HG02885 (cell line): ENCODE data around the gene RPLP1.
A peak's percentile ranks its signal among the peaks of the same experiment; 100 is the strongest.
"Not testable (repeated sequence)": the region's sequence is repeated elsewhere in the genome, so short reads cannot be mapped to it uniquely, and the experiment has no call there.

ENCODE experiments used
- ATAC-seq: cut with Tn5 transposase; IDR thresholded peaks from one replicate; pipeline ENCODE4 v1.9.1; 2021; ENCODE audit warnings: mild to moderate bottlenecking; ENCODE audit not compliant: unreplicated experiment, poor library complexity

RPLP1 gene

GRCh38 chr15:69435985-69436384 is 16.6 kb upstream of the RPLP1 start:
- no peak for ATAC-seq

DNA sequence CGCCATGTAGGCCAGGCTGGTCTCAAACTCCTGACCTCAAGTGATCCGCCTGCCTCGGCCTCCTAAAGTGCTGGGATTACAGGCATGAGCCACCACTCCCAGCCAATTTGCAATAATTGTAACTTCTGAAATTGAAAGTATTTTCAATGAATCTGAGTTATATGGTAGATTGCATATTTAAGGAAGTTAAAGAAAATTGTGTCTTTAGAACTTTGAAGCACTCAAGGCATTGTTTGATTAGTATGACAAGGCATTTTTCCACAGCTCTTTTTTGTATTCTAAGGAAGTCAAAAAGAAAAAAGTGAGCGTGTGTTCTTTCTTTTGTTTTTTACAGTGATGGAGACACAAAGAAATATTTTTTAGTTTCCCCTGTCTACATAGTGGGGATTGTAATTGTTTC is 15.7 kb upstream of the RPLP1 start:
- ATAC-seq, result no peak

DNA sequence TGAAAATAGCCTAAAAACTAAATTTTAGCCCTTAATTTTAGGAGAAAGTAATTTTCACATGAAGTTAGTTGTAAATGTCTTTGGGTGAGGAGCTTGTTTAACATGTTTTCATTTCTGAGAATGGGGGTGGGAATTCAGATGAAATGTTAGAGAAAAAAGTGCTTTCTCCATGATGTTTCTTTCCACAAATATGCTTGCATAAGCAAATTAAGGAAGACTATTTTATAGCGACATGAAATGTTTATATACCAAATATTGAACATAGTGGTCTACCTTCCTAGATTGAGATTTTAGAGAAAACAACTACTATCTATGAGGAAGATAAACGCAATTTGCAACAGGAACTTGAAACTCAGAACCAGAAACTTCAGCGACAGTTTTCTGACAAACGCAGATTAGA is 13.0 kb upstream of the RPLP1 start:
- no peak for ATAC-seq

DNA sequence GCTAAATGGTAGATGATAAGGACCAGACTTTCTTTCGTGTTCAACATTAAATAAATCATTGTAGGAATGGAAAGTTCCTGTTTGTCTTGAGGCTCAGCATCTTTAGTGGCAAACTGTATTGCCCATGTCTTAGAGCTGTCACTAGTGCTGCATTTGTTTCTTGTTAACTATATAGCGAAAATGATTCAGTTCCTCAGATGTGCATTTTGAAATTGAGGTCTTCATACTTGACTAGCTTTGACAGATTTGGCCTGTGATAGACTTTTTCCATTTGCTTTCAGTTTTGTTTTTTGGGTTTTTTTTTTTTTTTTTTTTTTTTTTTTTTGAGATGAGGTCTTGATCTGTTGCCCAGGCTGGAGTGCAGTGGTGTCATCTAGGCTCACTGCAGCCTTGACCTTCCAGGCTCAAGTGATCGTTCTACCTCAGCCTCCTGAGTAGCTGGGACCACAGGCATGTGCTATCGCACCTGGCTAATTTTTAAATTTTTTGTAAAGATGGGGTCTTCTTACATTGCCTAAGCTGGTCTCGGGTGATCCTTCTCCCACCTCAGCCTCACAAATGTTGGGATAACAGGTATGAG is 9.5 kb upstream of the RPLP1 start:
- ATAC-seq, result no peak

- ATAC-seq, result peak; percentile 56
Observed at GRCh38 chr15:69444686-69445085, 7.9 kb upstream of the RPLP1 start.

- ATAC-seq, result no peak
Observed at GRCh38 chr15:69446953-69447352, 5.7 kb upstream of the RPLP1 start.

GRCh38 chr15:69450221-69450620 is 2.4 kb upstream of the RPLP1 start:
- ATAC-seq, result not testable (repeated sequence)

DNA sequence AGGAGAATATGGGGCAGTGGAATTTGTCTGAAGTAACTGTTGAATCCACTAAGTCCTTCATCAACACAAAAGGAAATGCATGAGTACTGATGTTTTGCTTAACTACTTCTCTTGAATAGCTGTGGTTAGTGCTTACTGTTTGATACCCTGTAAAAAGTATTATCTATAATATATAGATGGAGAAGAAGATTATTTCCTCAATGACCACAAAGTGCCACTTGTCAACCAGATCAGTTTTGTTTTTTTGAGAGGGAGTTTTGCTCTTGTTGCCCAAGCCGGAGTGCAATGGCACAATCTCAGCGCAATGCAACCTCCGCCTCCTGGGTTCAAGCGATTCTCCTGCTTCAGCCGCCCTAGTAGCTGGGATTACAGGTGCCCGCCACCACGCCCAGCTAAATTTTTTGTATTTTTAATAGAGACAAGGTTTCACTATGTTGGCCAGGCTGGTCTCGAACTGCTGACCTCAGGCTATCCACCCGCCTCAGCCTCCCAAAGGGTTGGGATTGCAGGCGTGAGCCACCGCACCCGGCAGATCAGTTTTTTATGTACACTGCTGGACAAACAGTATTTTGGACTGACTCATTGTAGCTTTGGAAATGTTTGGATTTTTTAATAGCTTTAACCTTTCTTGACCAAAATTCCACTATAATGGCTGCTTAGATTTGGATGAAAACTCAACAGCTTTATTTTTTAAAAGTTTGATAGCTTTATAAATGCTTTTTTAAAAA is 1.5 kb upstream of the RPLP1 start:
- ATAC-seq, result no peak

- peak; percentile 34 for ATAC-seq
Observed at GRCh38 chr15:69451951-69452691, 497 bp upstream of the RPLP1 start.

- ATAC-seq, result no peak
Observed at GRCh38 chr15:69454953-69455352, 2.3 kb downstream of the RPLP1 start.

- no peak for ATAC-seq
Observed at GRCh38 chr15:69456208-69457166, 3.9 kb downstream of the RPLP1 start.

GRCh38 chr15:69457304-69458280 is 5.0 kb downstream of the RPLP1 start:
- ATAC-seq, result no peak

GRCh38 chr15:69459066-69459465 is 6.4 kb downstream of the RPLP1 start:
- ATAC-seq, result no peak

- no peak for ATAC-seq
Observed at GRCh38 chr15:69460481-69460880, 7.9 kb downstream of the RPLP1 start.

DNA sequence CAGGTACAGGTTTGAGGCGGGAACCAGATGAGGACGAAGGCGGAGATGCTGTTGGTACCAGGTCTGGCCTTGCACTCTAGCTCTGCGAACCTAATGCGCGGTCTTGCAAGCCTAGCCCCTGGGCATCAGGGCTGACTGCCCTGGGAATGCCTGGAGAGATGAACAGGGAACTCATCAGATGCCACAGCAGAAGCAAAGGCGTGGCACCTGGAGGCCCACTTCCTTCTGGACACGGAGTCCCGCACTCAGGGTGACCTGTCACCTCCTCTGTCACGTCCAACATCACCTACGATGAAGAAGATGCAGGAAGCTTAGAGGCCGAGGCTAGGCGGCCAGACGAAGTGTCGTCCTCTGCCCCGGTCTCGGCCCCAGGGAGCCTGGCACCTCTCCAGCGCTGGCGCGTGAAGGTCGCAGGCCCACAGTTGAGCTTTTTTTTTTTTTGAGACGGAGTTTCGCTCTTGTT is 9.4 kb downstream of the RPLP1 start:
- ATAC-seq, result no peak

- peak; percentile 93 for ATAC-seq
Observed at GRCh38 chr15:69462493-69463181, 10.0 kb downstream of the RPLP1 start.

GRCh38 chr15:69463182-69463756 is 10.7 kb downstream of the RPLP1 start:
- no peak for ATAC-seq

DNA sequence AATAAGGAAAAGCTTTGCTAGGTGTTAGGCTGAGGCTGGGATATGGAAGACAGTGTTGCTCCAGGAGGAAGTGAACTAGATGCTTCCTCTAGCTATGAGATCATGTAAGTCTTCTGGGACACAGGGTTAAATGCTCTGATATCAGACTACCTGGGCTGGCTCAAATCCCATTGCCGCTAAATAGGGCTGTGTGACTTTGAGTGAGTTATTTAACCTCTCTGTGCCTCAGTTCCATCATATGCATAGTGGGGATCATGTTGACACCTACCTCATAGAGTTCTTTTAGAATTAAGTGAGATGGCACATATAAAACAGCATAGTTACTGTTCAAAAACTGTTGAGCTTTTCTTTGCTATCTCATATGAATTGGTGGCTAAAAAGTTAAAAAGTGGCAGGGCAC is 12.6 kb downstream of the RPLP1 start:
- no peak for ATAC-seq
